Measurements from ENCODE around the gene RNF166.

The RNF166 gene

DNA sequence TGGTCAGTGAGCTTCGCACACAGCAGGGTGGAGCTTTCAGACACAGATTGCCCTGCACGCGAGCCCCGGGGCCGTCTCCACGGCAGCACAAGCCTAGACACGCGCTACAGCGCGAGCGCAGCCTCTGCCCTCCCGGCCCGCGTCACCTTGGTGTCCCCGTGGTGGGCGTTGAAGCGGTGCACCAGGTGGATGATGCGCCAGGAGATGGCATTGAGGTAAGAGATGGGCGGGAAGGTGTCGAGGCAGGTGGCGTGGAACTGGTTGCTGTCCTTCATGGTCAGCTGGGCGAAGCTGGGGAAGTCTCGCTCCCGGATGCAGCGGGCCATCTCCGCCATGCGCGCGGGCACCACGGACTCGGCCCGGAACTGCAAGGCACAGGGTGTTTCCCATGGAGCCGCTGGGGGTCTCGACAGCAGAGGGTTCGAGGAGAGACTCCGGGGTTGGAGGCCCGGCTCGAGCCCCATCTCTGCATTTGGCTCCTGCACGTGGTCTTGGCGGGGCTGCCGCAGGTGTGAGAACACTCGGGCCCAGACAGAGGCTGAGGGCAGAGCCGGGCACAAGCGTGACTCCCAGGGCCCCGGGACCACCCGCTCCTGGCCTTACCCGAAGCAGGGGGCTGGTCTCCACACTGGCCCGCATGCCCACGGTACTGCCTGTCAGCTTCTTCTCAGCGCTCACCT, 51.0 kb downstream of the RNF166 start:
- Histone ChIP-seq H3K9ac (ENCODE audit: low read length) (no peak overlapping the region), H3K36me3 (ENCODE audit: control insufficient read depth, insufficient read depth, low read length) (peaks cover 4% of the 10 kb centered on the region), H3K18ac (ENCODE audit: low read length) (no peak overlapping the region), H2AK5ac (ENCODE audit: low read length) (no peak overlapping the region), H3K27ac (ENCODE audit: low read depth, low read length) (no peak overlapping the region), H4K5ac (ENCODE audit: low read length) (no peak overlapping the region), H4K8ac (ENCODE audit: low read depth, low read length) (no peak overlapping the region), H3K4me1 (ENCODE audit: control insufficient read depth, low read depth, low read length) (peaks cover 3% of the 10 kb centered on the region), H3K79me2 (ENCODE audit: control insufficient read depth, insufficient read depth, low read length) (peaks cover 13% of the 10 kb centered on the region), H3K27me3 (ENCODE audit: insufficient read depth, low read length, poor library complexity) (no peaks in the 10 kb centered on the region), H2BK120ac (ENCODE audit: low read depth, low read length) (no peak overlapping the region), H3K79me1 (ENCODE audit: low read length) (peaks cover 11% of the 10 kb centered on the region), H3K4me2 (ENCODE audit: low read length) (no peak overlapping the region), H2BK15ac (replicated peaks; ENCODE audit: low read depth) (no peak overlapping the region), H3K23ac (ENCODE audit: low read length) (no peak overlapping the region), H3K56ac (ENCODE audit: low read length) (no peak overlapping the region), H3K4ac (ENCODE audit: low read depth, low read length) (no peak overlapping the region), H3K4me3 (ENCODE audit: low read length) (no peak overlapping the region), H2BK5ac (ENCODE audit: low read length) (no peak overlapping the region)
- no CpG with 5 or more reads among the region's 50 CpGs for WGBS (ENCODE audit: extremely low coverage, insufficient coverage, low lambda C conversion rate)
- DNase-seq: no peak

DNA sequence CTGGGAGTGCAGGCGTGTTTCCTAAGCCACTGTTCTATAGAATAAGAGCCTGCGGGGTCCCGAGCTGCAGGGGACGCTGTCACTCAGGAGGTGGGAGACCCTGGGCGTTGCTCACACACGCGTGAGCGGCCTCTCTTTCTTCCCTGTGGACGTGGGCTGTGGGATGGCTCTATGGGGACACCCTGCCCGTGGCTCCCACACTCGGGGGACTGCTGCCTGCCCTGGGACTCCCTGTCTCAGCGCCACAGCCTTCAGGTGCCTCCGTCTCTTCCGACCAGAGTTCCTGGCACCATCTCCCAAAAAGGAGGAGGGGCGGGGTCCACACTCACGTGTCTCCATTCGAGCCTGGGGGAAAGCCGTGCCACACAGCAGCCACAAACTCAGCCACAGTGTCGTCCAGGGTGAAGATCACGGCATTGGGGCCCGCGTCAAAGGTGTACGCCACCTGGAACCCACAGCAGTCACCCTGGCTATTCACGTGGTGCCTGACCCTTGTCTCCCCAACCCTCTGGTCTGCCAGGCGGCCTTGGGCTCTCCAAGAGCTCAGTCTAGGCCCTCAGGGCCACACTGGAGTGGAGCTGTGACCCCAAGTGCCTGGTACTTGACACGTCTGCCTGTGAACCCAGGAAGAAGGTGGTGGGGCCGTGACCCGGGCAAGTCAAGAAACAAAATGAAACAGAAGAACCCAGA, 51.7 kb downstream of the RNF166 start:
- Histone ChIP-seq H3K36me3 (ENCODE audit: control insufficient read depth, insufficient read depth, low read length) (peaks cover 4% of the 10 kb centered on the region), H2AK5ac (ENCODE audit: low read length) (no peak overlapping the region), H3K79me2 (ENCODE audit: control insufficient read depth, insufficient read depth, low read length) (peaks cover 8% of the 10 kb centered on the region), H2BK120ac (ENCODE audit: low read depth, low read length) (no peak overlapping the region), H3K18ac (ENCODE audit: low read length) (no peak overlapping the region), H3K27me3 (ENCODE audit: insufficient read depth, low read length, poor library complexity) (no peaks in the 10 kb centered on the region), H3K56ac (ENCODE audit: low read length) (no peak overlapping the region), H3K4me1 (ENCODE audit: control insufficient read depth, low read depth, low read length) (peaks cover 3% of the 10 kb centered on the region), H3K4ac (ENCODE audit: low read depth, low read length) (no peak overlapping the region), H2BK15ac (replicated peaks; ENCODE audit: low read depth) (no peak overlapping the region), H4K8ac (ENCODE audit: low read depth, low read length) (no peak overlapping the region), H3K9ac (ENCODE audit: low read length) (no peak overlapping the region), H2BK5ac (ENCODE audit: low read length) (no peak overlapping the region), H3K23ac (ENCODE audit: low read length) (no peak overlapping the region), H3K4me3 (ENCODE audit: low read length) (no peak overlapping the region), H3K79me1 (ENCODE audit: low read length) (peaks cover 9% of the 10 kb centered on the region), H3K4me2 (ENCODE audit: low read length) (no peak overlapping the region), H4K5ac (ENCODE audit: low read length) (no peak overlapping the region), H3K27ac (ENCODE audit: low read depth, low read length) (no peak overlapping the region)
- DNase-seq: no peak
- WGBS (ENCODE audit: extremely low coverage, insufficient coverage, low lambda C conversion rate): no CpG with 5 or more reads among the region's 28 CpGs

DNA sequence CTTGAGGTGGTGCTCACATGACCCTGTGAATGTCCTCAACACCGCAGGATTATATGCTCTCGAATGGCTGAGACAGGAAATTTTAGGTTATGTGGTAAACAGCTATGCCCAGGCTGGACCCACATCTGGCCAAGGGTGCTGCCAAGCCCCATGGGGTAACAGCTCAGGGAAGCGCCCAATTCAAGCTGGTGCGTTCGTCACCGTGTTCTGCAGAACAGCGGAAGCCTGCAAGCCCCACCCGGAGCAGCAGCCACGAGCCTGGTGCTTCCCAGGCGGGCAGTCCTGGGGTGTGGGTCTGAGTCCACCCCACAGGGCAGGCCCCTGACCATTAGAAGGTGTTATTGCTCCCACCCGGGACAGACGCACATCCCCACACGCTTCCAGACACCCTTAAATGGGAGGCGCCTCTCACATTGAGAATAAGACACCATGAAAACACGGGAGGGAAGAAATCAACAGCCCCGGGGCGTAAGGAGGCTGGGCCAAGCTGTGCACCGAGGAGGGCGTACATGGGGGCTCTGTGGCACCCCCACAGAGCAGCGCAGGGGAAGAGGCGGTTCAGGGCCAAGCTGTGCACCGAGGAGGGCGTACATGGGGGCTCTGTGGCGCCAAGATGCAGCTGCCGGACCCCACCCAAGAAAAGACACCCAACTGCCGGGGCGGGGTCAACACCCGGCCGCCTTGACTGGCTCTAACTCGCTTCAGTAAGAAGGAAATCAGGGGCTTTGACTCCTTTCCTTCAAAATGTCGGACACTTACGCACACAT, 52.4 kb downstream of the RNF166 start:
- H4K5ac ChIP-seq (ENCODE audit: low read length): no peak overlapping the region
- no peaks in the 10 kb centered on the region for H3K27me3 ChIP-seq (ENCODE audit: insufficient read depth, low read length, poor library complexity)
- no peak overlapping the region for H3K27ac ChIP-seq (ENCODE audit: low read depth, low read length)
- no peak overlapping the region for H3K9ac ChIP-seq (ENCODE audit: low read length)
- no peak overlapping the region for H2AK5ac ChIP-seq (ENCODE audit: low read length)
- H3K4me1 ChIP-seq (ENCODE audit: control insufficient read depth, low read depth, low read length): peaks cover 3% of the 10 kb centered on the region
- no peak overlapping the region for H3K23ac ChIP-seq (ENCODE audit: low read length)
- H3K56ac ChIP-seq (ENCODE audit: low read length): no peak overlapping the region
- H2BK5ac ChIP-seq (ENCODE audit: low read length): no peak overlapping the region
- no peak overlapping the region for H3K4me3 ChIP-seq (ENCODE audit: low read length)
- no peak overlapping the region for H2BK15ac ChIP-seq (replicated peaks; ENCODE audit: low read depth)
- H2BK120ac ChIP-seq (ENCODE audit: low read depth, low read length): no peak overlapping the region
- peaks cover 1% of the 10 kb centered on the region for H3K79me2 ChIP-seq (ENCODE audit: control insufficient read depth, insufficient read depth, low read length)
- WGBS (ENCODE audit: extremely low coverage, insufficient coverage, low lambda C conversion rate): no CpG with 5 or more reads among the region's 32 CpGs
- H3K18ac ChIP-seq (ENCODE audit: low read length): no peak overlapping the region
- no peak overlapping the region for H4K8ac ChIP-seq (ENCODE audit: low read depth, low read length)
- no peak overlapping the region for H3K4ac ChIP-seq (ENCODE audit: low read depth, low read length)
- no peak for DNase-seq
- H3K36me3 ChIP-seq (ENCODE audit: control insufficient read depth, insufficient read depth, low read length): peaks cover 4% of the 10 kb centered on the region
- H3K79me1 ChIP-seq (ENCODE audit: low read length): peaks cover 4% of the 10 kb centered on the region
- no peak overlapping the region for H3K4me2 ChIP-seq (ENCODE audit: low read length)

DNA sequence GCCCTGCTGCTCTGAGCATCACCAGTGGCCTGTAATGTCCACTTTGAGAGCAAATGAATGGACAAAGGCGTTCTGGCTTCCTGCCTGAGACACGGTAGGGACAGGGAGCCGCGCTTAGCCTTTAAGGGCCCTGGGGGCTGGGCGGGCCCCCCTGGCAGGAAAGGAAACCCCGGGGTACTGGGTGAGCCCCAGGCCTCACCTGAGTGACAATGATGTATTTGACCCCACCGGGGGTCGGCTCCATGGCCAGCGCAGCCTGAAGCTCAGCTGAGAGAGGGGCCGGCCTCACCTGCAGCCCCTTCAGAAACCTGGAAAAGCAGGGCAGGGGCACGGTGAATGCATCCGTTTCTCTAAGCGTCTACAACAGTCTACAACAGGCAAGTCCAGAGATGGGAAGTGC, 53.1 kb downstream of the RNF166 start:
- H3K23ac ChIP-seq (ENCODE audit: low read length): no peak overlapping the region
- no peak overlapping the region for H2BK120ac ChIP-seq (ENCODE audit: low read depth, low read length)
- no peak overlapping the region for H3K4me3 ChIP-seq (ENCODE audit: low read length)
- H2BK5ac ChIP-seq (ENCODE audit: low read length): no peak overlapping the region
- H3K9ac ChIP-seq (ENCODE audit: low read length): no peak overlapping the region
- H2BK15ac ChIP-seq (replicated peaks; ENCODE audit: low read depth): no peak overlapping the region
- H3K18ac ChIP-seq (ENCODE audit: low read length): no peak overlapping the region
- no peak overlapping the region for H3K4ac ChIP-seq (ENCODE audit: low read depth, low read length)
- H3K27me3 ChIP-seq (ENCODE audit: insufficient read depth, low read length, poor library complexity): no peaks in the 10 kb centered on the region
- no peak overlapping the region for H3K56ac ChIP-seq (ENCODE audit: low read length)
- H3K4me2 ChIP-seq (ENCODE audit: low read length): no peak overlapping the region
- H3K36me3 ChIP-seq (ENCODE audit: control insufficient read depth, insufficient read depth, low read length): peaks cover 4% of the 10 kb centered on the region
- DNase-seq: no peak
- peaks cover 3% of the 10 kb centered on the region for H3K4me1 ChIP-seq (ENCODE audit: control insufficient read depth, low read depth, low read length)
- no peak overlapping the region for H3K27ac ChIP-seq (ENCODE audit: low read depth, low read length)
- H4K8ac ChIP-seq (ENCODE audit: low read depth, low read length): no peak overlapping the region
- peaks cover 2% of the 10 kb centered on the region for H3K79me1 ChIP-seq (ENCODE audit: low read length)
- no peak overlapping the region for H4K5ac ChIP-seq (ENCODE audit: low read length)
- H3K79me2 ChIP-seq (ENCODE audit: control insufficient read depth, insufficient read depth, low read length): no peaks in the 10 kb centered on the region
- no peak overlapping the region for H2AK5ac ChIP-seq (ENCODE audit: low read length)
- no CpG with 5 or more reads among the region's 13 CpGs for WGBS (ENCODE audit: extremely low coverage, insufficient coverage, low lambda C conversion rate)

DNA sequence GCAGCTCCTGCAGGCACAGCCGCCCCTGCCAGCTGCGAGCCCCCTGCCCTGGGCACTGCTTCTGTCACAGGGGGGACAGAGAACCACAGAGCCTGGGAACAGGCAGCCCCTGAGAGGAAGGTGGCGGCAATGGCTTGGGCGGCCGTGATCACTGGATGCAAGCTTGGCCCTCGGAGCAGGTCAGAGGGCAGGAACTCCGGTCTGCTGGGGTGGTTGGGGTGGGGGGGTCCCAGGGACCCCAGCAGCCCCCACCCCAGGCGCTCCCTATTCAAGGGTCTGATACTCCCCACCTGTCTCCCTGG, 53.5 kb downstream of the RNF166 start:
- H3K18ac ChIP-seq (ENCODE audit: low read length): no peak overlapping the region
- H3K27me3 ChIP-seq (ENCODE audit: insufficient read depth, low read length, poor library complexity): no peaks in the 10 kb centered on the region
- no peak overlapping the region for H2BK5ac ChIP-seq (ENCODE audit: low read length)
- H4K8ac ChIP-seq (ENCODE audit: low read depth, low read length): no peak overlapping the region
- no peak for DNase-seq
- H3K36me3 ChIP-seq (ENCODE audit: control insufficient read depth, insufficient read depth, low read length): peaks cover 2% of the 10 kb centered on the region
- no peak overlapping the region for H4K5ac ChIP-seq (ENCODE audit: low read length)
- WGBS (ENCODE audit: extremely low coverage, insufficient coverage, low lambda C conversion rate): no CpG with 5 or more reads among the region's 8 CpGs
- H3K27ac ChIP-seq (ENCODE audit: low read depth, low read length): no peak overlapping the region
- H3K9ac ChIP-seq (ENCODE audit: low read length): no peak overlapping the region
- peaks cover 3% of the 10 kb centered on the region for H3K4me1 ChIP-seq (ENCODE audit: control insufficient read depth, low read depth, low read length)
- H3K79me1 ChIP-seq (ENCODE audit: low read length): peaks cover 1% of the 10 kb centered on the region
- no peak overlapping the region for H3K4me2 ChIP-seq (ENCODE audit: low read length)
- no peaks in the 10 kb centered on the region for H3K79me2 ChIP-seq (ENCODE audit: control insufficient read depth, insufficient read depth, low read length)
- no peak overlapping the region for H2BK15ac ChIP-seq (replicated peaks; ENCODE audit: low read depth)
- no peak overlapping the region for H3K4me3 ChIP-seq (ENCODE audit: low read length)
- no peak overlapping the region for H2BK120ac ChIP-seq (ENCODE audit: low read depth, low read length)
- H2AK5ac ChIP-seq (ENCODE audit: low read length): no peak overlapping the region
- no peak overlapping the region for H3K56ac ChIP-seq (ENCODE audit: low read length)
- no peak overlapping the region for H3K4ac ChIP-seq (ENCODE audit: low read depth, low read length)
- H3K23ac ChIP-seq (ENCODE audit: low read length): no peak overlapping the region
